ENCODE data around the gene SLC2A14.

GRCh38 chr12:7788294-7788660, 84.4 kb downstream of the SLC2A14 start:
- TF ChIP-seq EZH2phosphoT487 (IDR thresholded peaks at IDR 0.05; ENCODE audit: insufficient read depth, low read depth) (no peak), EZH2 (IDR thresholded peaks at IDR 0.05; ENCODE audit: insufficient read depth, poor library complexity, severe bottlenecking) (no peak)

Measured in GM23248 (cell line).